KMS-11 (cell line): ENCODE data around the gene CTSF.

Experiments used
- H2AFZ ChIP-seq: fragments of 200-600 bp; sonication (generic); 2 replicates; pipeline ENCODE4 v1.6.1; 2016; ENCODE audit warnings: antibody characterized with exemption, mixed run types, low read depth
- H3K27ac ChIP-seq: fragments of 200-600 bp; sonication (generic); 2 replicates; pipeline ENCODE4 v1.6.1; 2016; ENCODE audit warnings: mild to moderate bottlenecking, mixed run types
- H3K27me3 ChIP-seq: fragments of 200-600 bp; sonication (generic); 2 replicates; pipeline ENCODE4 v1.6.1; 2017; ENCODE audit warnings: mild to moderate bottlenecking, low read depth, mixed run types, moderate library complexity; ENCODE audit not compliant: insufficient read depth
- H3K36me3 ChIP-seq: fragments of 200-600 bp; sonication (generic); 2 replicates; pipeline ENCODE4 v1.6.1; 2017; ENCODE audit warnings: mild to moderate bottlenecking, mixed run types; ENCODE audit not compliant: insufficient read depth
- H3K4me1 ChIP-seq: fragments of 200-600 bp; sonication (generic); 2 replicates; pipeline ENCODE4 v1.6.1; 2016; ENCODE audit warnings: mild to moderate bottlenecking, low read depth, mixed run types; ENCODE audit not compliant: poor library complexity, severe bottlenecking
- H3K4me2 ChIP-seq: fragments of 200-600 bp; sonication (generic); 2 replicates; pipeline ENCODE4 v1.7.0; 2016; ENCODE audit warnings: mild to moderate bottlenecking, mixed run types
- H3K4me3 ChIP-seq: fragments of 200-600 bp; sonication (generic); IDR thresholded peaks from 2 replicates; pipeline ENCODE4 v1.6.1; 2017; ENCODE audit warnings: low read depth, low read length, mixed read lengths; ENCODE audit not compliant: insufficient read depth
- H3K79me2 ChIP-seq: fragments of 200-600 bp; sonication (generic); 2 replicates; pipeline ENCODE4 v1.6.1; 2016; ENCODE audit warnings: low read depth, mixed run types; ENCODE audit not compliant: insufficient read depth
- H3K9ac ChIP-seq: fragments of 200-600 bp; sonication (generic); 2 replicates; pipeline ENCODE4 v1.6.1; 2016; ENCODE audit warnings: mild to moderate bottlenecking, mixed run types
- H4K20me1 ChIP-seq: fragments of 200-600 bp; sonication (generic); 2 replicates; pipeline ENCODE4 v1.6.1; 2016; ENCODE audit warnings: mild to moderate bottlenecking, mixed run types; ENCODE audit not compliant: insufficient read depth
- CTCF ChIP-seq: fragments of 200-600 bp; sonication (generic); conservative IDR thresholded peaks from 2 replicates; pipeline ENCODE4 v1.6.1; 2017; ENCODE audit warnings: low read depth, mild to moderate bottlenecking, antibody characterized with exemption, low read length, moderate library complexity, mixed read lengths

CTSF gene

GRCh38 chr11:66562907-66563583 is 5.4 kb downstream of the CTSF start:
- no peaks in the 10 kb centered on the region for H3K36me3 ChIP-seq
- H3K27me3 ChIP-seq, result no peaks in the 10 kb centered on the region; the same call in 1 of the 2 replicates
- no peak overlapping the region for H3K4me3 ChIP-seq
- no peak for TF ChIP-seq CTCF
- no peak overlapping the region for H3K4me2 ChIP-seq
- no peak overlapping the region for H3K27ac ChIP-seq
- no peaks in the 10 kb centered on the region for H3K79me2 ChIP-seq
- H3K9ac ChIP-seq, result no peak overlapping the region
- H3K4me1 ChIP-seq, result no peaks in the 10 kb centered on the region
- H4K20me1 ChIP-seq, result no peaks in the 10 kb centered on the region
- H2AFZ ChIP-seq, result no peak overlapping the region

- no peaks in the 10 kb centered on the region for H3K36me3 ChIP-seq
- no peak overlapping the region for H3K4me2 ChIP-seq
- no peak overlapping the region for H3K4me3 ChIP-seq
- no peak overlapping the region for H3K27ac ChIP-seq
- no peaks in the 10 kb centered on the region for H3K4me1 ChIP-seq
- no peak for TF ChIP-seq CTCF
- peaks cover 1% of the 10 kb centered on the region; the same call in 1 of the 2 replicates for H3K27me3 ChIP-seq
- no peaks in the 10 kb centered on the region for H4K20me1 ChIP-seq
- no peak overlapping the region for H3K9ac ChIP-seq
- H2AFZ ChIP-seq, result no peak overlapping the region
- no peaks in the 10 kb centered on the region for H3K79me2 ChIP-seq
Observed at GRCh38 chr11:66562275-66562674, 6.1 kb downstream of the CTSF start.

- H3K9ac ChIP-seq, result no peak overlapping the region
- no peaks in the 10 kb centered on the region for H4K20me1 ChIP-seq
- H3K27ac ChIP-seq, result no peak overlapping the region
- no peaks in the 10 kb centered on the region for H3K4me1 ChIP-seq
- H3K36me3 ChIP-seq, result no peaks in the 10 kb centered on the region
- no peak for TF ChIP-seq CTCF
- H2AFZ ChIP-seq, result no peak overlapping the region
- no peaks in the 10 kb centered on the region for H3K79me2 ChIP-seq
- peaks cover 5% of the 10 kb centered on the region; the same call in 1 of the 2 replicates for H3K27me3 ChIP-seq
- H3K4me2 ChIP-seq, result no peak overlapping the region
- no peak overlapping the region for H3K4me3 ChIP-seq
Observed at GRCh38 chr11:66561975-66562248, 6.5 kb downstream of the CTSF start.

GRCh38 chr11:66561178-66561974 is 7.0 kb downstream of the CTSF start:
- no peak overlapping the region for H3K27ac ChIP-seq
- H3K4me1 ChIP-seq, result no peaks in the 10 kb centered on the region
- no peaks in the 10 kb centered on the region for H3K36me3 ChIP-seq
- no peak for TF ChIP-seq CTCF
- H3K4me3 ChIP-seq, result no peak overlapping the region
- no peaks in the 10 kb centered on the region for H4K20me1 ChIP-seq
- H3K9ac ChIP-seq, result no peak overlapping the region
- no peak overlapping the region for H3K4me2 ChIP-seq
- H3K27me3 ChIP-seq, result peaks cover 5% of the 10 kb centered on the region; the same call in 1 of the 2 replicates
- no peaks in the 10 kb centered on the region for H3K79me2 ChIP-seq
- no peak overlapping the region for H2AFZ ChIP-seq
